HEK293 (cell line): ENCODE data around the gene KIRREL3.

ENCODE experiments used
- CTCF ChIA-PET: fragments of 350-600 bp; formaldehyde crosslinking; extraction: SDS; loops from one replicate; lab custom pipeline; 2021; ENCODE audit warnings: antibody characterized with exemption; lab: Yijun Ruan, JAX
- POLR2A ChIA-PET: fragments of 300-600 bp; formaldehyde crosslinking; extraction: SDS; loops from one replicate; lab custom pipeline; 2020; ENCODE audit warnings: antibody characterized with exemption, inconsistent platforms; lab: Yijun Ruan, JAX
- H3K27ac ChIP-seq: fragments of 200-500 bp; sonication (Bioruptor generic); 2 replicates; pipeline ENCODE4 v1.5.1; 2014; ENCODE audit warnings: low read depth, low read length, control low read depth, inconsistent platforms; ENCODE audit errors: extremely low read depth
- H3K36me3 ChIP-seq, 2 experiments: fragments of 200-500 bp in 1 of 2; sonication (Bioruptor generic) in 1 of 2; 1 replicate in 1 of 2; 2 replicates in 1 of 2; pipeline ENCODE4 v1.5.1; 2014 to 2017; ENCODE audit warnings: inconsistent platforms in 2 of 2, low read length in 2 of 2; ENCODE audit not compliant: control insufficient read depth in 2 of 2, insufficient read depth in 1 of 2
- H3K4me1 ChIP-seq: fragments of 200-500 bp; sonication (Bioruptor generic); 2 replicates; pipeline ENCODE4 v1.5.1; 2014; ENCODE audit warnings: mild to moderate bottlenecking, low read length, inconsistent platforms; ENCODE audit not compliant: control insufficient read depth, insufficient read depth
- H3K4me3 ChIP-seq: 2 replicates; pipeline ENCODE4 v1.5.1; 2011; ENCODE audit warnings: low read depth, mild to moderate bottlenecking, control low read depth, low read length, moderate library complexity
- H3K9me3 ChIP-seq: fragments of 200-500 bp; sonication (Bioruptor generic); 2 replicates; pipeline ENCODE4 v1.5.1; 2014; ENCODE audit warnings: low read depth, low read length, inconsistent platforms; ENCODE audit not compliant: control insufficient read depth, insufficient read depth
- KLF7 ChIP-seq: fragments of 450-650 bp; formaldehyde crosslinking; IDR thresholded peaks from 2 replicates; pipeline ENCODE4 v1.5.1; 2016; ENCODE audit warnings: missing biosample characterization, missing genetic modification characterization, borderline replicate concordance
- KLF8 ChIP-seq: fragments of 450-650 bp; formaldehyde crosslinking; IDR thresholded peaks from 2 replicates; pipeline ENCODE4 v1.5.1; 2016; ENCODE audit warnings: missing biosample characterization, missing genetic modification characterization
- MYNN ChIP-seq: fragments of 450-650 bp; formaldehyde crosslinking; IDR thresholded peaks from 2 replicates; pipeline ENCODE4 v1.5.1; 2016; ENCODE audit warnings: missing biosample characterization, missing genetic modification characterization, borderline replicate concordance
- MZF1 ChIP-seq: fragments of 450-650 bp; formaldehyde crosslinking; IDR thresholded peaks from 2 replicates; pipeline ENCODE4 v1.5.1; 2017; ENCODE audit warnings: missing biosample characterization, missing genetic modification characterization, borderline replicate concordance
- SP2 ChIP-seq: fragments of 450-650 bp; formaldehyde crosslinking; IDR thresholded peaks from 2 replicates; pipeline ENCODE4 v1.5.1; 2016; ENCODE audit warnings: missing biosample characterization, missing genetic modification characterization
- ZFP41 ChIP-seq: fragments of 450-650 bp; formaldehyde crosslinking; IDR thresholded peaks from 2 replicates; pipeline ENCODE4 v1.5.1; 2016; ENCODE audit warnings: missing biosample characterization, missing genetic modification characterization, borderline replicate concordance
- ZNF202 ChIP-seq: fragments of 450-650 bp; formaldehyde crosslinking; IDR thresholded peaks from 2 replicates; pipeline ENCODE4 v1.5.1; 2016; ENCODE audit warnings: missing biosample characterization, missing genetic modification characterization, borderline replicate concordance
- ZNF391 ChIP-seq: fragments of 450-650 bp; formaldehyde crosslinking; IDR thresholded peaks from 2 replicates; pipeline ENCODE4 v1.5.1; 2016; ENCODE audit warnings: low read depth, missing biosample characterization, missing genetic modification characterization, borderline replicate concordance
- ZNF394 ChIP-seq: fragments of 450-650 bp; formaldehyde crosslinking; IDR thresholded peaks from 2 replicates; pipeline ENCODE4 v1.5.1; 2016; ENCODE audit warnings: missing biosample characterization, missing genetic modification characterization, mild to moderate bottlenecking, moderate library complexity, borderline replicate concordance
- ZNF530 ChIP-seq: fragments of 450-650 bp; formaldehyde crosslinking; IDR thresholded peaks from 2 replicates; pipeline ENCODE4 v1.5.1; 2016; ENCODE audit warnings: low read depth, missing biosample characterization, missing genetic modification characterization
- ZNF549 ChIP-seq: fragments of 450-650 bp; IDR thresholded peaks from 2 replicates; pipeline ENCODE4 v1.5.1; 2018; ENCODE audit warnings: missing biosample characterization, missing genetic modification characterization, mild to moderate bottlenecking, inconsistent platforms, moderate library complexity
- ZNF596 ChIP-seq: fragments of 450-650 bp; IDR thresholded peaks from 2 replicates; pipeline ENCODE4 v1.5.0; 2018; ENCODE audit warnings: missing biosample characterization, mild to moderate bottlenecking, missing genetic modification characterization, moderate library complexity
- ZNF621 ChIP-seq: fragments of 450-650 bp; formaldehyde crosslinking; IDR thresholded peaks from 2 replicates; pipeline ENCODE4 v1.5.1; 2017; ENCODE audit warnings: missing biosample characterization, missing genetic modification characterization
- ZNF747 ChIP-seq: fragments of 450-650 bp; formaldehyde crosslinking; IDR thresholded peaks from 2 replicates; pipeline ENCODE4 v1.5.1; 2016; ENCODE audit warnings: missing biosample characterization, missing genetic modification characterization
- ZNF76 ChIP-seq: fragments of 450-650 bp; formaldehyde crosslinking; IDR thresholded peaks from 2 replicates; pipeline ENCODE4; 2016; ENCODE audit warnings: low read depth, missing biosample characterization, missing genetic modification characterization, borderline replicate concordance
- ZNF768 ChIP-seq: fragments of 450-650 bp; formaldehyde crosslinking; IDR thresholded peaks from 2 replicates; pipeline ENCODE4 v1.5.1; 2018; ENCODE audit warnings: missing biosample characterization, mild to moderate bottlenecking, missing genetic modification characterization
- ZNF830 ChIP-seq: fragments of 450-650 bp; IDR thresholded peaks from 2 replicates; pipeline ENCODE4 v1.5.0; 2018; ENCODE audit warnings: missing biosample characterization, missing genetic modification characterization, low read depth, mild to moderate bottlenecking, moderate library complexity
- TF ChIP-seq, protein P1 (sequence below): fragments of 450-650 bp; formaldehyde crosslinking; IDR thresholded peaks from 2 replicates; pipeline ENCODE4 v1.5.1; 2016; ENCODE audit warnings: missing biosample characterization, missing genetic modification characterization
- TF ChIP-seq, protein P2 (sequence below): fragments of 450-650 bp; formaldehyde crosslinking; IDR thresholded peaks from 2 replicates; pipeline ENCODE4 v1.5.1; 2016; ENCODE audit warnings: missing biosample characterization, missing genetic modification characterization, low read depth
- TF ChIP-seq, protein P3 (sequence below): fragments of 450-650 bp; formaldehyde crosslinking; IDR thresholded peaks from 2 replicates; pipeline ENCODE4 v1.5.1; 2016; ENCODE audit warnings: missing biosample characterization, missing genetic modification characterization
- TF ChIP-seq, protein P4 (sequence below): fragments of 450-650 bp; formaldehyde crosslinking; IDR thresholded peaks from 2 replicates; pipeline ENCODE4 v1.5.1; 2017; ENCODE audit warnings: missing biosample characterization, missing genetic modification characterization

The KIRREL3 gene

DNA sequence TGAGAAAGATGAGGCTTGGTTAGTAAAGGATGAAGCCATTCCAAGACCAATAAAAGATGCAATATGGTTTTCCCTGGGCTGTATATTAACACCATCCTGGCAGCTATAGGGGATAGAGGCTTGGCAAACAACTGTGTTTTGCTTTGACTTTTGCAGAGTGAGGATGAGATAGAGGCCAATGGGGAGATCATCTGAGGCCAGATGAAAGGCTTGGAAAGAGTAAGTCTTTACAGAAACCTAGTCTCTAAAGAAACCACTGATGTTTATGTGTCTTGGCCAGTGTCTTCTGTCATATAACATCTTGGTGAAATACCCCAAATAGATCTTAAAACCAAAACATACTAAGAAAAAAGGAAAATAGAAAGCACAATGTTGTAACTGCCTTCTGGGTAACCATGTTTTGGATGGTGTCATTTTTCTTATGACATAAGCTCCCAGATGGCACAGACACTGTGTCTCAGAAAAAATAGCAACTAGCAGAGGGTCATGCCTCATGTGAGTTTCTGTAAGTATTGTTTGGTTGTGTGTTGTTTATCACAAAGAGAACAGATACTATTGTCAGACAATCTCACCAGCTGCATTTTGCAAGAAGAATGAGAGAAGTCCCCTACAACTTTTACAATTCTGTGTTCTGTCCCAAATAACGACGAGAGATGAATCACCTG is 339.7 kb downstream of the KIRREL3 start:
- TF ChIP-seq ZNF549 (tag by site-specific recombination) (no peak), MYNN (tag by site-specific recombination) (no peak), ZNF202 (tag by site-specific recombination) (no peak), KLF8 (tag by site-specific recombination) (no peak), KLF7 (tag by site-specific recombination) (no peak), MZF1 (tag by site-specific recombination) (no peak), ZNF596 (no peak), ZNF621 (no peak), ZNF530 (tag by site-specific recombination) (no peak), ZNF76 (tag by site-specific recombination) (no peak), ZNF747 (no peak), ZNF830 (no peak)
- TF ChIP-seq, protein P1, sequence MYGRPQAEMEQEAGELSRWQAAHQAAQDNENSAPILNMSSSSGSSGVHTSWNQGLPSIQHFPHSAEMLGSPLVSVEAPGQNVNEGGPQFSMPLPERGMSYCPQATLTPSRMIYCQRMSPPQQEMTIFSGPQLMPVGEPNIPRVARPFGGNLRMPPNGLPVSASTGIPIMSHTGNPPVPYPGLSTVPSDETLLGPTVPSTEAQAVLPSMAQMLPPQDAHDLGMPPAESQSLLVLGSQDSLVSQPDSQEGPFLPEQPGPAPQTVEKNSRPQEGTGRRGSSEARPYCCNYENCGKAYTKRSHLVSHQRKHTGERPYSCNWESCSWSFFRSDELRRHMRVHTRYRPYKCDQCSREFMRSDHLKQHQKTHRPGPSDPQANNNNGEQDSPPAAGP (tag by site-specific recombination), result no peak
- TF ChIP-seq, protein P2, sequence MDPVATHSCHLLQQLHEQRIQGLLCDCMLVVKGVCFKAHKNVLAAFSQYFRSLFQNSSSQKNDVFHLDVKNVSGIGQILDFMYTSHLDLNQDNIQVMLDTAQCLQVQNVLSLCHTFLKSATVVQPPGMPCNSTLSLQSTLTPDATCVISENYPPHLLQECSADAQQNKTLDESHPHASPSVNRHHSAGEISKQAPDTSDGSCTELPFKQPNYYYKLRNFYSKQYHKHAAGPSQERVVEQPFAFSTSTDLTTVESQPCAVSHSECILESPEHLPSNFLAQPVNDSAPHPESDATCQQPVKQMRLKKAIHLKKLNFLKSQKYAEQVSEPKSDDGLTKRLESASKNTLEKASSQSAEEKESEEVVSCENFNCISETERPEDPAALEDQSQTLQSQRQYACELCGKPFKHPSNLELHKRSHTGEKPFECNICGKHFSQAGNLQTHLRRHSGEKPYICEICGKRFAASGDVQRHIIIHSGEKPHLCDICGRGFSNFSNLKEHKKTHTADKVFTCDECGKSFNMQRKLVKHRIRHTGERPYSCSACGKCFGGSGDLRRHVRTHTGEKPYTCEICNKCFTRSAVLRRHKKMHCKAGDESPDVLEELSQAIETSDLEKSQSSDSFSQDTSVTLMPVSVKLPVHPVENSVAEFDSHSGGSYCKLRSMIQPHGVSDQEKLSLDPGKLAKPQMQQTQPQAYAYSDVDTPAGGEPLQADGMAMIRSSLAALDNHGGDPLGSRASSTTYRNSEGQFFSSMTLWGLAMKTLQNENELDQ (tag by site-specific recombination), result no peak
- TF ChIP-seq, protein P3, sequence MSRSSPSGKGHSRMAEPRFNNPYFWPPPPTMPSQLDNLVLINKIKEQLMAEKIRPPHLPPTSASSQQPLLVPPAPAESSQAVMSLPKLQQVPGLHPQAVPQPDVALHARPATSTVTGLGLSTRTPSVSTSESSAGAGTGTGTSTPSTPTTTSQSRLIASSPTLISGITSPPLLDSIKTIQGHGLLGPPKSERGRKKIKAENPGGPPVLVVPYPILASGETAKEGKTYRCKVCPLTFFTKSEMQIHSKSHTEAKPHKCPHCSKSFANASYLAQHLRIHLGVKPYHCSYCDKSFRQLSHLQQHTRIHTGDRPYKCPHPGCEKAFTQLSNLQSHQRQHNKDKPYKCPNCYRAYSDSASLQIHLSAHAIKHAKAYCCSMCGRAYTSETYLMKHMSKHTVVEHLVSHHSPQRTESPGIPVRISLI (tag by site-specific recombination), result no peak
- TF ChIP-seq, protein P4, sequence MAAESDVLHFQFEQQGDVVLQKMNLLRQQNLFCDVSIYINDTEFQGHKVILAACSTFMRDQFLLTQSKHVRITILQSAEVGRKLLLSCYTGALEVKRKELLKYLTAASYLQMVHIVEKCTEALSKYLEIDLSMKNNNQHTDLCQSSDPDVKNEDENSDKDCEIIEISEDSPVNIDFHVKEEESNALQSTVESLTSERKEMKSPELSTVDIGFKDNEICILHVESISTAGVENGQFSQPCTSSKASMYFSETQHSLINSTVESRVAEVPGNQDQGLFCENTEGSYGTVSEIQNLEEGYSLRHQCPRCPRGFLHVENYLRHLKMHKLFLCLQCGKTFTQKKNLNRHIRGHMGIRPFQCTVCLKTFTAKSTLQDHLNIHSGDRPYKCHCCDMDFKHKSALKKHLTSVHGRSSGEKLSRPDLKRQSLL (tag by site-specific recombination), result no peak
- Histone ChIP-seq H3K4me1 (no peaks in the 10 kb centered on the region), H3K36me3 (no peaks in the 10 kb centered on the region), H3K9me3 (no peaks in the 10 kb centered on the region), H3K4me3 (no peak overlapping the region), H3K27ac (no peak overlapping the region)
- ChIA-PET CTCF (interaction anchor here (0.6 kb wide), 1 partner anchor 12 kb away, joined by 3 read pairs; no protein-coding TSS in a partner anchor), POLR2A (no interaction called here)

DNA sequence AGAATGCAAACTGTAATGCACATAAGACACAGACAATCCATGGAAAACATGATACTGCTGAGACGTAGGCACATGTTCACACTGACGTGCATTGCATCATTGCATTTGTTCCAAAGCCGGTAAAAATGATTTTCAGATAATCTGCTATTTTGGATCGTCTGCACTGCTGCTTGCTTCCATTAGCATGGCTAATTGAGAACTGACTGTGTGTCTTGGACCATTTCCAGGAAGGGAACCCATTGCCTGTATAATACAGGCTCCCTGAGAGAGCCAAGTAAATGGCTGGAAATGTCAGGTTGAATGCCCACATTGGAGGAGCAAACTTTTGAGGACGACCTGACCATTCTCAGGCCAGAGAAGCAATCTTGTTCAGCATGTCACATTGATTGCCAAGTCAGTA is 340.2 kb downstream of the KIRREL3 start:
- ChIA-PET CTCF (interaction anchor here (0.6 kb wide), 1 partner anchor 13 kb away, joined by 3 read pairs; no protein-coding TSS in a partner anchor), POLR2A (no interaction called here)
- Histone ChIP-seq H3K27ac (no peak overlapping the region), H3K4me3 (no peak overlapping the region), H3K4me1 (no peaks in the 10 kb centered on the region), H3K9me3 (no peaks in the 10 kb centered on the region), H3K36me3 (no peaks in the 10 kb centered on the region)
- TF ChIP-seq ZNF394 (no peak), ZFP41 (tag by site-specific recombination) (no peak), SP2 (tag by site-specific recombination) (no peak), ZNF768 (tag by site-specific recombination) (no peak), ZNF391 (no peak), ZNF621 (no peak)
